GM18861 (cell line): ENCODE measurements around the gene TRIP4.
"Not testable (repeated sequence)": the region's sequence is repeated elsewhere in the genome, so short reads cannot be mapped to it uniquely, and the experiment has no call there.

Source experiments
- ATAC-seq: cut with Tn5 transposase; IDR thresholded peaks from one replicate; pipeline ENCODE4 v1.9.1; 2021; ENCODE audit not compliant: unreplicated experiment

Gene TRIP4

DNA sequence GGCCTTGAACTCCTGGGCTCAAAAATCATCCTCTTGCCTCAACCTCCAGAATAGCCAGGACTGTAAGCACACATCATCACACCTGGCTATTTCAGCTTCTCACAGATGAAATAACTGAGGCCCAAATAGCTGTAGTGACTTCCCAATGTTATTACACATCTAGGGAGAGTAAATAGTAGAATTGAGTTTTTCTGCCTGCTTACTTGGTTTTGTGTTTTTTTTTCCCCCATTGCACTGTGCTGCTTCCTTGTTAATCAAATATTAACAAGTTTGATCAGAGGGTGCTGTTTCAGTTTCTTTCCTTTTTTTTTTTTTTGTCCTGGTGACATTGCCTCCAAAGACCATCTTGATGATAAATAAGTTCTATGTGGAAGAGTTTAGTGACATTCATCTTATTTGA lies 96.1 kb downstream of the TRIP4 start:
- no peak for ATAC-seq

- ATAC-seq: no peak
These were observed 98.2 kb downstream of the TRIP4 start for GRCh38 chr15:64485796-64486195.

- ATAC-seq: no peak
These were observed 103.1 kb downstream of the TRIP4 start for GRCh38 chr15:64490598-64491259.

DNA sequence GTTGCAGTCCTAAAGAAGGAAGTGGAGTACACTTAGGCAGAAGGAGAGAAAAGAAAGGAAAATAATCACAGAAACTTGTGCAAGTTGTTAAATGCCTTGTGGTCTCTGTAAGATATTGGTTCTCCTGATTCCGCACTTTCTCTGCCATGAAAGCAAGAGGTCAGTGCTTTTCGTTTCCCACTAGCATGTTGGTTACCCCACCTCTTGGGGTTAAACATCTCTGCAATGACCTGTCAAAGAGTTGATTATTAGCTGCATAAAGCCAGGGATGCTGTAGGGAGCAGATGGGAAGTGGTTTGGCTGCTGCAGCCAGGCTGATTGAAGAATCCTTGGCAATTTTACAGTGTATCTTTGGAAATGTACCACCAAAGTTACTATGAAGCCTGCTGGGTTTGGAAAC lies 106.0 kb downstream of the TRIP4 start:
- no peak for ATAC-seq

DNA sequence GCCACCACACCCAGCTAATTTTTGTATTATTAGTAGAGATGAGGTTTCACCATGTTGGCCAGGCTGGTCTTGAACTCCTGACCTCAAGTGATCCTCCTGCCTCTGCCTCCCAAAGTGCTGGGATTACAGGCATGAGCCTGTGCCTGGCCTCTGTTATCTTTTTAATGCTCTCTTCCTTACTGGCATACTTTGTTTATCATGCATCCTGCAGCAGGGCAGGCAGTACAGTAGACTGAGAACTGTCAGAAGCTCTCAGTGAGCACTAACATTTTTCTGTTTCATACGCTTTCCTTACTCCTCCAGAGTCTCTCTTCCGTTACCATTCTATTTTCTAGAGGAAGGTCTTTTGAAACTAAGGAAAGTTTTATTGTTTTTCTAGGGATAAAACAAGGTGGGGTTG lies 108.3 kb downstream of the TRIP4 start:
- ATAC-seq: not testable (repeated sequence)

GRCh38 chr15:64500695-64501395 lies 113.2 kb downstream of the TRIP4 start:
- no peak for ATAC-seq

- ATAC-seq: no peak
These were observed 113.7 kb downstream of the TRIP4 start for GRCh38 chr15:64501396-64501715.

- ATAC-seq: no peak
These were observed 114.5 kb downstream of the TRIP4 start for GRCh38 chr15:64502151-64502550.

GRCh38 chr15:64502551-64502950 lies 114.9 kb downstream of the TRIP4 start:
- ATAC-seq: no peak

DNA sequence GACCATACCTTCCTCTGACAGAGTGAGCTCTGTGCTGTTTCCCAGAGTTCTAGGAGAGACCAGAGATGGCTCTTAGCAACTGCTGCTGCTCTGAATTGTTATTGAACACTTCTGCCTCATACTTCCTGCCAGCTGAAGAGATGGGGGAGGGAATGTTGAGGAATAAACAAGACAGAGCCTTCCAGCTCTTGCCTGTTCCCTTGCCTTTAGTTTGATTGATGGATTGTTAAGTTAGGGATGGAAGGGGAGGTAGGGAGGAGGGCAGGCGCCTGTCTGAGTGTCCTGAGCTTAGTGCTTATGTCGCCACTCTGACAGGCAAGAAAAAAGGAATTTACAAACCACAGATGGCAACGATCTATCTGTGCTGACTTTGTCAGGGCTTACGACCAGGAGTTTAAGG lies 115.6 kb downstream of the TRIP4 start:
- no peak for ATAC-seq

- no peak for ATAC-seq
These were observed 116.0 kb downstream of the TRIP4 start for GRCh38 chr15:64503640-64504039.
